Liver (tissue), 9 donors: ENCODE results near the gene SEMA3B. TPM values are rescaled to one million over a fixed set of nuclear protein-coding genes. Genes with fewer than 3 reads are reported as not detected.
A peak's percentile ranks its signal among the peaks of the same experiment; 100 is the strongest.

Experiments used
- DNase-seq: peaks from one replicate; pipeline ENCODE4 v3.0.0-alpha.2; 2017; ENCODE audit warnings: low spot score
- H3K27ac ChIP-seq, 2 donors: one replicate each; pipeline ENCODE4 v1.7.0; 2013; ENCODE audit warnings: inconsistent platforms in 2 of 2, low read length in 2 of 2, control low read depth in 1 of 2, low read depth in 1 of 2, mild to moderate bottlenecking in 1 of 2
- H3K27me3 ChIP-seq, 4 donors: one replicate each; pipeline versions ENCODE4 v1.6.1 to v1.7.0; 2013; ENCODE audit warnings: low read length in 3 of 4, inconsistent platforms in 1 of 4, mild to moderate bottlenecking in 1 of 4, moderate library complexity in 1 of 4; ENCODE audit not compliant: control insufficient read depth in 4 of 4, insufficient read depth in 4 of 4
- H3K36me3 ChIP-seq, 4 donors: one replicate each; pipeline versions ENCODE4 v1.6.1 to v1.7.0; 2013; ENCODE audit warnings: low read length in 3 of 4, mild to moderate bottlenecking in 3 of 4, low read depth in 1 of 4, moderate library complexity in 1 of 4; ENCODE audit not compliant: control insufficient read depth in 4 of 4, insufficient read depth in 3 of 4
- H3K4me1 ChIP-seq, 4 donors: one replicate each; pipeline versions ENCODE4 v1.6.1 to v1.7.0; 2013; ENCODE audit warnings: low read length in 3 of 4, mild to moderate bottlenecking in 3 of 4, moderate library complexity in 1 of 4; ENCODE audit not compliant: control insufficient read depth in 4 of 4, insufficient read depth in 4 of 4
- H3K4me3 ChIP-seq, 3 donors: one replicate each; pipeline versions ENCODE4 v1.6.1 to v1.7.0; 2013; ENCODE audit warnings: low read length in 3 of 3, control low read depth in 1 of 3, low read depth in 1 of 3, mild to moderate bottlenecking in 1 of 3
- H3K9ac ChIP-seq, 2 donors: one replicate each; pipeline ENCODE4 v1.7.0; 2013; ENCODE audit warnings: low read length in 2 of 2, mild to moderate bottlenecking in 2 of 2, moderate library complexity in 2 of 2, control low read depth in 1 of 2, low read depth in 1 of 2
- H3K9me3 ChIP-seq, 4 donors: one replicate each; pipeline versions ENCODE4 v1.6.1 to v1.7.0; 2013; ENCODE audit warnings: low read length in 3 of 4; ENCODE audit not compliant: control insufficient read depth in 4 of 4
- EGR1 ChIP-seq, 2 donors: IDR thresholded peaks; 2 replicates each; pipeline ENCODE4 v1.6.1; 2016 to 2018; ENCODE audit warnings: antibody characterized with exemption in 2 of 2, low read depth in 2 of 2
- FOXA1 ChIP-seq: IDR thresholded peaks from 2 replicates; pipeline ENCODE4 v1.6.1; 2016; ENCODE audit warnings: antibody characterized with exemption
- GABPA ChIP-seq, 2 donors: IDR thresholded peaks in 1 of 2; conservative IDR thresholded peaks in 1 of 2; 2 replicates each; pipeline ENCODE4 v1.6.1; 2016; ENCODE audit warnings: antibody characterized with exemption in 2 of 2, mild to moderate bottlenecking in 1 of 2, moderate library complexity in 1 of 2
- HNF4A ChIP-seq, 2 donors: conservative IDR thresholded peaks; 2 replicates each; pipeline ENCODE4 v1.6.1; 2016; ENCODE audit warnings: antibody characterized with exemption in 2 of 2, mild to moderate bottlenecking in 2 of 2
- NR2F2 ChIP-seq: IDR thresholded peaks from 2 replicates; pipeline ENCODE4 v1.6.1; 2016; ENCODE audit warnings: antibody characterized with exemption
- WGBS: extraction: QIAGEN DNeasy Blood & Tissue Kit; methylation state at CpG from one replicate; pipeline ENCODE4 v1.1.7; 2013; 5-methylcytosine and 5-hydroxymethylcytosine counted together
- polyA plus RNA-seq, 2 donors: library from polyadenylated mRNA; stranded (reverse) in 1 of 2; unstranded in 1 of 2; fragments of 200-250 nt in 1 of 2; fragments of >200 nt in 1 of 2; fragmentation: Nextera tagmentation in 1 of 2; extraction: Ambion mirVana in 1 of 2; gene quantifications; one replicate each; pipeline versions ENCODE4 v1.2.1 to v1.2.3, GENCODE V29; 2013 to 2015
- total RNA-seq, 2 donors: library from RNA; depleted of rRNA; stranded (reverse); fragments of >200 nt; gene quantifications; one replicate each; pipeline ENCODE4 v1.2.3, GENCODE V29; 2014
- TF ChIP-seq, protein P1 (sequence below): IDR thresholded peaks from 2 replicates; pipeline ENCODE4 v1.6.1; 2016; ENCODE audit warnings: antibody characterized with exemption, mild to moderate bottlenecking
- TF ChIP-seq, protein P2 (sequence below): IDR thresholded peaks from 2 replicates; pipeline ENCODE4 v1.6.1; 2016; ENCODE audit warnings: antibody characterized with exemption
- TF ChIP-seq, protein P3 (sequence below): IDR thresholded peaks from 2 replicates; pipeline ENCODE4 v1.6.1; 2016; ENCODE audit warnings: antibody characterized with exemption
- TF ChIP-seq, protein P4 (sequence below): IDR thresholded peaks from 2 replicates; pipeline ENCODE4 v1.6.1; 2016; ENCODE audit warnings: antibody characterized with exemption
- donor health status: healthy.
- donor health status: healthy.
- donor health status: healthy.
- donor health status: healthy.
- donor health status: healthy.

The SEMA3B gene
- total and polyA plus RNA-seq, 4 donors: 0.40 to 1.5 (median 0.93) TPM

DNA sequence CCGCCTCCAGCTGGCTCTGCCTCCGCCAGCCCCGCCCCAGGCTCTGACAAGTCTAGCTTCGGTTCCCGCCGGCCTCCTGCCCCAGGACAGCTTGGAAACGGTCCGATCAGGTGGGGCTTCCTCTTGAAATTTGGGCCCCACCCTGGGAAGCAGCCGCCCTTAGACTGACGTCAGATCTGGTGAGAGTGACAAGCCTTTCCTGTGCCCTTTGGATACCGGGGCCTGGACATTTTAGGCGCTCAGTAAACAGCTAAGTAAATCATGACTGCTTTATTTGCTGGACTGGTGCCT, 30.6 kb downstream of the SEMA3B start (continued):
- TF ChIP-seq, protein P1, sequence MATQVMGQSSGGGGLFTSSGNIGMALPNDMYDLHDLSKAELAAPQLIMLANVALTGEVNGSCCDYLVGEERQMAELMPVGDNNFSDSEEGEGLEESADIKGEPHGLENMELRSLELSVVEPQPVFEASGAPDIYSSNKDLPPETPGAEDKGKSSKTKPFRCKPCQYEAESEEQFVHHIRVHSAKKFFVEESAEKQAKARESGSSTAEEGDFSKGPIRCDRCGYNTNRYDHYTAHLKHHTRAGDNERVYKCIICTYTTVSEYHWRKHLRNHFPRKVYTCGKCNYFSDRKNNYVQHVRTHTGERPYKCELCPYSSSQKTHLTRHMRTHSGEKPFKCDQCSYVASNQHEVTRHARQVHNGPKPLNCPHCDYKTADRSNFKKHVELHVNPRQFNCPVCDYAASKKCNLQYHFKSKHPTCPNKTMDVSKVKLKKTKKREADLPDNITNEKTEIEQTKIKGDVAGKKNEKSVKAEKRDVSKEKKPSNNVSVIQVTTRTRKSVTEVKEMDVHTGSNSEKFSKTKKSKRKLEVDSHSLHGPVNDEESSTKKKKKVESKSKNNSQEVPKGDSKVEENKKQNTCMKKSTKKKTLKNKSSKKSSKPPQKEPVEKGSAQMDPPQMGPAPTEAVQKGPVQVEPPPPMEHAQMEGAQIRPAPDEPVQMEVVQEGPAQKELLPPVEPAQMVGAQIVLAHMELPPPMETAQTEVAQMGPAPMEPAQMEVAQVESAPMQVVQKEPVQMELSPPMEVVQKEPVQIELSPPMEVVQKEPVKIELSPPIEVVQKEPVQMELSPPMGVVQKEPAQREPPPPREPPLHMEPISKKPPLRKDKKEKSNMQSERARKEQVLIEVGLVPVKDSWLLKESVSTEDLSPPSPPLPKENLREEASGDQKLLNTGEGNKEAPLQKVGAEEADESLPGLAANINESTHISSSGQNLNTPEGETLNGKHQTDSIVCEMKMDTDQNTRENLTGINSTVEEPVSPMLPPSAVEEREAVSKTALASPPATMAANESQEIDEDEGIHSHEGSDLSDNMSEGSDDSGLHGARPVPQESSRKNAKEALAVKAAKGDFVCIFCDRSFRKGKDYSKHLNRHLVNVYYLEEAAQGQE: peak; percentile 85
- TF ChIP-seq NR2F2 (peak; percentile 74), GABPA (IDR thresholded peaks at IDR 0.05 in 1 of 2, conservative IDR thresholded peaks at IDR 0.05 in 1 of 2) (peak in 1 of 2 donors; percentile 82), HNF4A (conservative IDR thresholded peaks at IDR 0.05) (peak; percentile 82 to 84), EGR1 (IDR thresholded peaks at IDR 0.05; ENCODE audit: low read depth in 2 of 2) (peak in 1 of 2 donors; percentile 12)
- TF ChIP-seq, protein P2, sequence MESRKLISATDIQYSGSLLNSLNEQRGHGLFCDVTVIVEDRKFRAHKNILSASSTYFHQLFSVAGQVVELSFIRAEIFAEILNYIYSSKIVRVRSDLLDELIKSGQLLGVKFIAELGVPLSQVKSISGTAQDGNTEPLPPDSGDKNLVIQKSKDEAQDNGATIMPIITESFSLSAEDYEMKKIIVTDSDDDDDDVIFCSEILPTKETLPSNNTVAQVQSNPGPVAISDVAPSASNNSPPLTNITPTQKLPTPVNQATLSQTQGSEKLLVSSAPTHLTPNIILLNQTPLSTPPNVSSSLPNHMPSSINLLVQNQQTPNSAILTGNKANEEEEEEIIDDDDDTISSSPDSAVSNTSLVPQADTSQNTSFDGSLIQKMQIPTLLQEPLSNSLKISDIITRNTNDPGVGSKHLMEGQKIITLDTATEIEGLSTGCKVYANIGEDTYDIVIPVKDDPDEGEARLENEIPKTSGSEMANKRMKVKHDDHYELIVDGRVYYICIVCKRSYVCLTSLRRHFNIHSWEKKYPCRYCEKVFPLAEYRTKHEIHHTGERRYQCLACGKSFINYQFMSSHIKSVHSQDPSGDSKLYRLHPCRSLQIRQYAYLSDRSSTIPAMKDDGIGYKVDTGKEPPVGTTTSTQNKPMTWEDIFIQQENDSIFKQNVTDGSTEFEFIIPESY: peak; percentile 88
- TF ChIP-seq, protein P3, sequence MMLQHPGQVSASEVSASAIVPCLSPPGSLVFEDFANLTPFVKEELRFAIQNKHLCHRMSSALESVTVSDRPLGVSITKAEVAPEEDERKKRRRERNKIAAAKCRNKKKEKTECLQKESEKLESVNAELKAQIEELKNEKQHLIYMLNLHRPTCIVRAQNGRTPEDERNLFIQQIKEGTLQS: peak; percentile 5

DNA sequence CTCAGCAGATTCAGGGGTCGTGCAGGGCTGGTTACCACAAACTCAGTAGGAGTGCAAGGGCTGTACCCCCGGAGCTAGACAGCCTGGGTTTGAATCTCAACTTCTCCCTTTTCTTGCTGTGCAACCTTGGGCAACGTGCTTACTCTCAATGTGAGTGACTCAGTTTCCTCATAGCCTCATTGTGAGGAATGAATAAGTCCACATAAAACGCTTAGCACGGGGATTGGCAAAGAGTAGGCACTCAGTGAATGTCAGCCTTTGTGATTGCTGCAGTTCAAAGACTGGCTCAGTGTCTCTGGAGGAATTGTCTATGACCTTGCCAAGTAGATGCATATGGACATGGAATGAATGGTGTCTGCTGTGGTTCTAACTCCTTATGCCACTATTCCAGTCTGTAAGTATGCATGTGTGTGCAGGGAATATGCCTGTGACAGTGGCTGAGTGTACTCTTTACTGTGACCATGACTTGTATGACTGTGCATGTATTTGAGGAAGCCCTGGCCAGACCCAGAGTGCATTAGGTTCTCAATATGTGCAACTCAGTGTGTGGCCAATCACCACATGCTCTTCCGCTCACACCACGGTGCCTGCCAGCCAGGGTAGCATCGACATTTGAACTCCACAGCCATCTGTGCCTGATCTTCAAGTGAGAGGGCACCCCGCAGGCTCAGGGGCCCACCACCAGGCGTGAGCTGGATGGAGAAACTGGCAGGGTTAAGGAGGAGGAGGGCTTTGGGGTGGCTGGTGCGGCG, 31.2 kb downstream of the SEMA3B start:
- H3K4me1 ChIP-seq: peaks cover 12 to 49% (median 31%) of the 10 kb centered on the region in 4 donors
- DNase-seq: peak; percentile 35
- peak overlapping the region; percentile 84 to 95 for H3K27ac ChIP-seq
- no peak for TF ChIP-seq FOXA1
- TF ChIP-seq, protein P4, sequence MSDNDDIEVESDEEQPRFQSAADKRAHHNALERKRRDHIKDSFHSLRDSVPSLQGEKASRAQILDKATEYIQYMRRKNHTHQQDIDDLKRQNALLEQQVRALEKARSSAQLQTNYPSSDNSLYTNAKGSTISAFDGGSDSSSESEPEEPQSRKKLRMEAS: peak; percentile 53
- TF ChIP-seq, protein P2: peak; percentile 28
- H3K4me3 ChIP-seq: peak overlapping the region in 2 of 3 donors; percentile 1 to 10
- peak overlapping the region; percentile 24 to 85 for H3K9ac ChIP-seq
- H3K36me3 ChIP-seq: peaks cover 0 to 3% (median 0%) of the 10 kb centered on the region in 4 donors
- no peaks in the 10 kb centered on the region for H3K27me3 ChIP-seq
- no peaks in the 10 kb centered on the region for H3K9me3 ChIP-seq
- 40% methylated on average over 12 of the region's 12 CpGs for WGBS
